HEK293 (cell line): Measurements from ENCODE around the gene FPGS.

Experiments
- CTCF ChIA-PET: fragments of 350-600 bp; formaldehyde crosslinking; extraction: SDS; loops from one replicate; lab custom pipeline; 2021; ENCODE audit warnings: antibody characterized with exemption; lab: Yijun Ruan, JAX
- POLR2A ChIA-PET: fragments of 300-600 bp; formaldehyde crosslinking; extraction: SDS; loops from one replicate; lab custom pipeline; 2020; ENCODE audit warnings: antibody characterized with exemption, inconsistent platforms; lab: Yijun Ruan, JAX
- H3K27ac ChIP-seq: fragments of 200-500 bp; sonication (Bioruptor generic); 2 replicates; pipeline ENCODE4 v1.5.1; 2014; ENCODE audit warnings: low read depth, low read length, control low read depth, inconsistent platforms; ENCODE audit errors: extremely low read depth
- H3K36me3 ChIP-seq, 2 experiments: fragments of 200-500 bp in 1 of 2; sonication (Bioruptor generic) in 1 of 2; 1 replicate in 1 of 2; 2 replicates in 1 of 2; pipeline ENCODE4 v1.5.1; 2014 to 2017; ENCODE audit warnings: inconsistent platforms in 2 of 2, low read length in 2 of 2; ENCODE audit not compliant: control insufficient read depth in 2 of 2, insufficient read depth in 1 of 2
- H3K4me1 ChIP-seq: fragments of 200-500 bp; sonication (Bioruptor generic); 2 replicates; pipeline ENCODE4 v1.5.1; 2014; ENCODE audit warnings: mild to moderate bottlenecking, low read length, inconsistent platforms; ENCODE audit not compliant: control insufficient read depth, insufficient read depth
- H3K4me3 ChIP-seq: 2 replicates; pipeline ENCODE4 v1.5.1; 2011; ENCODE audit warnings: low read depth, mild to moderate bottlenecking, control low read depth, low read length, moderate library complexity
- H3K9me3 ChIP-seq: fragments of 200-500 bp; sonication (Bioruptor generic); 2 replicates; pipeline ENCODE4 v1.5.1; 2014; ENCODE audit warnings: low read depth, low read length, inconsistent platforms; ENCODE audit not compliant: control insufficient read depth, insufficient read depth
- GLI2 ChIP-seq: fragments of 450-650 bp; formaldehyde crosslinking; IDR thresholded peaks from 2 replicates; pipeline ENCODE4; 2017; ENCODE audit warnings: missing biosample characterization, missing genetic modification characterization, low read depth, borderline replicate concordance
- GLIS2 ChIP-seq: fragments of 450-650 bp; formaldehyde crosslinking; IDR thresholded peaks from 2 replicates; pipeline ENCODE4 v1.5.1; 2016; ENCODE audit warnings: missing biosample characterization, missing genetic modification characterization
- HOXA7 ChIP-seq: sonication (generic); formaldehyde crosslinking; IDR thresholded peaks from 2 replicates; pipeline ENCODE4 v1.8.1; 2022; ENCODE audit warnings: missing genetic modification reagents, borderline replicate concordance
- HOXC10 ChIP-seq: sonication (generic); formaldehyde crosslinking; IDR thresholded peaks from 2 replicates; pipeline ENCODE4 v1.8.1; 2023; ENCODE audit warnings: mild to moderate bottlenecking, missing genetic modification reagents
- KLF1 ChIP-seq: fragments of 450-650 bp; formaldehyde crosslinking; IDR thresholded peaks from 2 replicates; pipeline ENCODE4 v1.5.1; 2016; ENCODE audit warnings: missing biosample characterization, missing genetic modification characterization
- KLF10 ChIP-seq: fragments of 450-650 bp; IDR thresholded peaks from 2 replicates; pipeline ENCODE4 v1.5.1; 2018; ENCODE audit warnings: missing biosample characterization, mild to moderate bottlenecking, missing genetic modification characterization
- KLF7 ChIP-seq: fragments of 450-650 bp; formaldehyde crosslinking; IDR thresholded peaks from 2 replicates; pipeline ENCODE4 v1.5.1; 2016; ENCODE audit warnings: missing biosample characterization, missing genetic modification characterization, borderline replicate concordance
- PRDM2 ChIP-seq: fragments of 450-650 bp; formaldehyde crosslinking; IDR thresholded peaks from 2 replicates; pipeline ENCODE4 v1.5.1; 2016; ENCODE audit warnings: missing biosample characterization, missing genetic modification characterization, borderline replicate concordance
- SP7 ChIP-seq: fragments of 450-650 bp; formaldehyde crosslinking; IDR thresholded peaks from 2 replicates; pipeline ENCODE4 v1.5.1; 2016; ENCODE audit warnings: missing biosample characterization, missing genetic modification characterization
- ZBTB21 ChIP-seq: fragments of 450-650 bp; formaldehyde crosslinking; IDR thresholded peaks from 2 replicates; pipeline ENCODE4 v1.5.1; 2017; ENCODE audit warnings: missing biosample characterization, missing genetic modification characterization
- ZNF132 ChIP-seq: fragments of 450-650 bp; formaldehyde crosslinking; IDR thresholded peaks from 2 replicates; pipeline ENCODE4 v1.5.1; 2017; ENCODE audit warnings: missing biosample characterization, missing genetic modification characterization, borderline replicate concordance
- ZNF138 ChIP-seq: fragments of 450-650 bp; formaldehyde crosslinking; IDR thresholded peaks from 2 replicates; pipeline ENCODE4 v1.5.1; 2016; ENCODE audit warnings: missing biosample characterization, missing genetic modification characterization, borderline replicate concordance
- ZNF184 ChIP-seq: fragments of 450-650 bp; IDR thresholded peaks from 2 replicates; pipeline ENCODE4 v1.5.1; 2018; ENCODE audit warnings: missing biosample characterization, mild to moderate bottlenecking, missing genetic modification characterization
- ZNF23 ChIP-seq: fragments of 450-650 bp; formaldehyde crosslinking; IDR thresholded peaks from 2 replicates; pipeline ENCODE4 v1.5.1; 2016; ENCODE audit warnings: missing biosample characterization, missing genetic modification characterization, borderline replicate concordance
- ZNF335 ChIP-seq: fragments of 450-650 bp; formaldehyde crosslinking; conservative IDR thresholded peaks from 2 replicates; pipeline ENCODE4 v1.5.1; 2016; ENCODE audit warnings: missing biosample characterization, missing genetic modification characterization
- ZNF391 ChIP-seq: fragments of 450-650 bp; formaldehyde crosslinking; IDR thresholded peaks from 2 replicates; pipeline ENCODE4 v1.5.1; 2016; ENCODE audit warnings: low read depth, missing biosample characterization, missing genetic modification characterization, borderline replicate concordance
- ZNF473 ChIP-seq: fragments of 450-650 bp; formaldehyde crosslinking; IDR thresholded peaks from 2 replicates; pipeline ENCODE4 v1.5.1; 2017; ENCODE audit warnings: missing biosample characterization, missing genetic modification characterization
- ZNF560 ChIP-seq: fragments of 450-650 bp; formaldehyde crosslinking; IDR thresholded peaks from 2 replicates; pipeline ENCODE4 v1.5.1; 2017; ENCODE audit warnings: missing biosample characterization, missing genetic modification characterization, borderline replicate concordance
- ZNF629 ChIP-seq: fragments of 450-650 bp; formaldehyde crosslinking; IDR thresholded peaks from 2 replicates; pipeline ENCODE4 v1.5.1; 2017; ENCODE audit warnings: missing biosample characterization, missing genetic modification characterization
- ZNF658 ChIP-seq: fragments of 450-650 bp; formaldehyde crosslinking; IDR thresholded peaks from 2 replicates; pipeline ENCODE4; 2016; ENCODE audit warnings: missing biosample characterization, missing genetic modification characterization
- ZNF791 ChIP-seq: fragments of 450-650 bp; formaldehyde crosslinking; IDR thresholded peaks from 2 replicates; pipeline ENCODE4 v1.5.1; 2016; ENCODE audit warnings: missing biosample characterization, missing genetic modification characterization
- ZNF843 ChIP-seq: fragments of 450-650 bp; formaldehyde crosslinking; IDR thresholded peaks from 2 replicates; pipeline ENCODE4 v1.5.1; 2016; ENCODE audit warnings: missing biosample characterization, missing genetic modification characterization
- ZSCAN30 ChIP-seq: fragments of 450-650 bp; IDR thresholded peaks from 2 replicates; pipeline ENCODE4 v1.5.1; 2018; ENCODE audit warnings: missing biosample characterization, mild to moderate bottlenecking, missing genetic modification characterization, moderate library complexity
- TF ChIP-seq, protein P1 (sequence below): fragments of 450-650 bp; formaldehyde crosslinking; IDR thresholded peaks from 2 replicates; pipeline ENCODE4 v1.5.1; 2016; ENCODE audit warnings: missing biosample characterization, missing genetic modification characterization, low read depth
- TF ChIP-seq, protein P2 (sequence below): fragments of 450-650 bp; formaldehyde crosslinking; IDR thresholded peaks from 2 replicates; pipeline ENCODE4 v1.5.1; 2016; ENCODE audit warnings: missing biosample characterization, missing genetic modification characterization

FPGS gene

GRCh38 chr9:127754099-127755060 lies 48.3 kb upstream of the FPGS start (continued):
- TF ChIP-seq KLF1 = peak; percentile 54; the same call in 1 of the 2 replicates
- TF ChIP-seq, all 188 proteins: peak for 30

DNA sequence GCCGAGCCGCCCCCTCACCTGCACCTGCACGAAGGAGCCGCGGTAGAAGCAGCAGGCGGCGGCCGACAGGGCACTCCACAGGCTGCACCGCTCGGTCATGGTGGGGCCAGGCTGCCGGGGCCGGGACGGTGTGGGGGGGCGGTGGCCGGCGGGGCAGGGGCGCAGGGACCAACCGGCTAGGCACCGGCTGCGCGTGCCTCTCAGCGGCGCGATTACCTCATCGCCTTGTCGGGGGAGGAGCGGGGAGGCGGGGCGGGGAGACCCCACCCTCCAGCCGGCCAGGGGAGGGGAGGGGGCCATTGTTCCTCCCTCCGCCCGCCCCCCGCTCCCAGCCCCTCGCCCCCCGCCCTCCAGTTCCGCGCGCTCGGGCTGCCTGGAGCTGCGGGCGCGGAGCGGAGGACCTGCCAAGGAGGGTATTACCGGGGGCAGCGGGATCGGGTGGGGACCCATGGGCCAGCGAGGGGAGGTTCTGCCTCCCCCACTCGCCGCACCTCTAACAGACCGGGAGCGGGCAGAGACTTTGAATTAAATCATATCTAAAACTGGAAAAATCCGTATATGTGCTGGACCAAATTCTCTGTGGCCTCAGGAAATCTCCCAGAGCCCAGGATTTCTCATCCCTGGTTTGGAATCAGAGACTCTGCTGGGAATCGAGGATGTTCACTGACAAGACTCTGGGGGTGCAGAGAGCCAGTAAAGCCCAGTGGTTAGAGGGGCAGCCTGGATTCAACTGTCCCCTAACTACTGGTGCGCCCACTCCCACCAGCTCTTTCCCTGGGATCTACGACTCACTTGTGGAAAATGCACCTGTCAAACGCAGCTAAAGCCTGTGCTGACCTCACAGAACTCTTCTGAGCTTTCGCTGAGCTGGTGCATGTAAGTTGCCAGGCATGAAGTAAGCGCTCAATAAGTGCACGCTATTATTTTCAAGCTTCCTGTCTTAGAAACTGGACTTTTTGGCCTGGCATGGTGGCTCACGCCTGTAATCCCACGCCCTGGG lies 47.3 kb upstream of the FPGS start:
- no peak overlapping the region; the same call in 1 of the 2 replicates for H3K27ac ChIP-seq
- no peaks in the 10 kb centered on the region for H3K36me3 ChIP-seq
- 0 out of 2 replicates have a peak, but pooled peaks cover 2% of the 10 kb centered on the region for H3K4me1 ChIP-seq
- ChIA-PET CTCF (interaction anchor here (1.4 to 1.6 kb wide), 3 partner anchors 8 to 30 kb away, joined by 3 to 4 read pairs (median 4); partner anchors contain the start of gene CDK9), POLR2A (interaction anchor here (0.6 to 1.2 kb wide), 2 partner anchors 16 to 159 kb away, joined by 5 to 6 read pairs; no protein-coding TSS in a partner anchor)
- peak overlapping the region; percentile 29 for H3K4me3 ChIP-seq
- no peaks in the 10 kb centered on the region for H3K9me3 ChIP-seq
- no peak for TF ChIP-seq ZNF560 (tag by site-specific recombination)
- no peak for TF ChIP-seq ZNF843 (tag by site-specific recombination)
- no peak for TF ChIP-seq ZNF132 (tag by site-specific recombination)
- TF ChIP-seq ZNF23 (tag by site-specific recombination) = no peak
- TF ChIP-seq ZBTB21 (tag by site-specific recombination) = no peak
- TF ChIP-seq ZNF473 (tag by site-specific recombination) = no peak
- peak; percentile 35 for TF ChIP-seq ZNF335
- TF ChIP-seq ZNF184 (tag by site-specific recombination) = peak; percentile 99
- TF ChIP-seq SP7 = no peak
- no peak for TF ChIP-seq ZNF138 (tag by site-specific recombination)
- TF ChIP-seq GLIS2 (tag by site-specific recombination) = peak; percentile 50; the same call in 1 of the 2 replicates
- TF ChIP-seq ZNF658 = no peak
- TF ChIP-seq ZNF791 (tag by site-specific recombination) = no peak
- TF ChIP-seq HOXA7 (CRISPR knock-in tag) = no peak
- no peak for TF ChIP-seq ZSCAN30 (tag by site-specific recombination)
- TF ChIP-seq ZNF391 (tag by site-specific recombination) = no peak
- TF ChIP-seq, protein P1, sequence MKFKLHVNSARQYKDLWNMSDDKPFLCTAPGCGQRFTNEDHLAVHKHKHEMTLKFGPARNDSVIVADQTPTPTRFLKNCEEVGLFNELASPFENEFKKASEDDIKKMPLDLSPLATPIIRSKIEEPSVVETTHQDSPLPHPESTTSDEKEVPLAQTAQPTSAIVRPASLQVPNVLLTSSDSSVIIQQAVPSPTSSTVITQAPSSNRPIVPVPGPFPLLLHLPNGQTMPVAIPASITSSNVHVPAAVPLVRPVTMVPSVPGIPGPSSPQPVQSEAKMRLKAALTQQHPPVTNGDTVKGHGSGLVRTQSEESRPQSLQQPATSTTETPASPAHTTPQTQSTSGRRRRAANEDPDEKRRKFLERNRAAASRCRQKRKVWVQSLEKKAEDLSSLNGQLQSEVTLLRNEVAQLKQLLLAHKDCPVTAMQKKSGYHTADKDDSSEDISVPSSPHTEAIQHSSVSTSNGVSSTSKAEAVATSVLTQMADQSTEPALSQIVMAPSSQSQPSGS = no peak
- TF ChIP-seq, protein P2, sequence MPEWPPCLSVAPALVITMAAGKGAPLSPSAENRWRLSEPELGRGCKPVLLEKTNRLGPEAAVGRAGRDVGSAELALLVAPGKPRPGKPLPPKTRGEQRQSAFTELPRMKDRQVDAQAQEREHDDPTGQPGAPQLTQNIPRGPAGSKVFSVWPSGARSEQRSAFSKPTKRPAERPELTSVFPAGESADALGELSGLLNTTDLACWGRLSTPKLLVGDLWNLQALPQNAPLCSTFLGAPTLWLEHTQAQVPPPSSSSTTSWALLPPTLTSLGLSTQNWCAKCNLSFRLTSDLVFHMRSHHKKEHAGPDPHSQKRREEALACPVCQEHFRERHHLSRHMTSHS = no peak
- TF ChIP-seq KLF10 = 0 out of 2 replicates have a peak, but pooled peaks have one; percentile 29
- TF ChIP-seq PRDM2 (tag by site-specific recombination) = no peak
- TF ChIP-seq KLF7 (tag by site-specific recombination) = no peak
- 0 out of 2 replicates have a peak, but pooled peaks have one; percentile 20 for TF ChIP-seq ZNF629 (tag by site-specific recombination)
- no peak for TF ChIP-seq HOXC10 (CRISPR knock-in tag)
- no peak for TF ChIP-seq GLI2 (tag by site-specific recombination)
